Measurements from ENCODE around the gene SARNP.
"Not testable (repeated sequence)": the region's sequence is repeated elsewhere in the genome, so short reads cannot be mapped to it uniquely, and the experiment has no call there.

SARNP gene, protein sequence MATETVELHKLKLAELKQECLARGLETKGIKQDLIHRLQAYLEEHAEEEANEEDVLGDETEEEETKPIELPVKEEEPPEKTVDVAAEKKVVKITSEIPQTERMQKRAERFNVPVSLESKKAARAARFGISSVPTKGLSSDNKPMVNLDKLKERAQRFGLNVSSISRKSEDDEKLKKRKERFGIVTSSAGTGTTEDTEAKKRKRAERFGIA

DNA sequence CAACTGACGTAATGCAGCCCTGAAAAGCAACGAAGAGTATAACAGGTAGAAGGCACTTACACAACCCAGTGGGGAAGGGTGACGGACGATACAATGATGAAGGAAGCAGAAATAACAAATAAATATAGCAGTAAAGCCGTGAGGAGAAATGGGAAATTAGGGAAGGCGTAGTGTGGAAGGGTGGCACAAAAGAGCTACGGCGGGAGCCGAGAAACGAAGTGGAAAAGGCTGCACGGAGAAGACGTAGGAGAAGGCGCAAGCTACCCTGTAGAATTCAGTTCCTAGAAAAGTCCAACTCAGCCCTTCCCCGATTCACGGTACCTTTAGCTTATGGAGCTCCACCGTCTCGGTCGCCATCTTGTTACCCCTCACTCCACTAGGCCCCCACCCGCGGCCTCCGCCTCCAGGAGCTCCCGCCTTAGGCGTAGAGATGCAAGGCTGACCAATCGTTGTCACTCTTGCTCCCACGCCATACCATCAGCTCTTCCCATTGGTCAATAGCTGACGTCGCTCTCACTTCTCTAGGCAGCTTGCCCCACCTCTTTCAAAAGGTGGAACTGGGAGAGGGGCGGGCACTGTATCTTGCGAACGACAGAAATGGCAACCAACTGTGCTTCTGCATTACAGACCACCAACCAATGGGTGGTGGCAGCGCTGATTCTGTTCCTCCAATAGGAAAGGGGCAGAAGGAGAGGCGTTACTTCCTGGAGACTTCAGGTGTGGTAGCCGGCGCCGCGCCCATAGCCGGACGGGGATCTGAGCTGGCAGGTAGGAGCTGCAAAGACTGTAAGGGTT lies at the start of gene SARNP, which contains the start of gene ORMDL2:
SARNP (minus strand) TSS at position 380 of the 795 bp plus-strand sequence; CDS start at position 357, 23 bp downstream.
ORMDL2 (plus strand) TSS at position 697 of the 795 bp plus-strand sequence. CDS start 959 bp downstream, outside the sequence.
- peak; percentile 94 for DNase-seq

DNA sequence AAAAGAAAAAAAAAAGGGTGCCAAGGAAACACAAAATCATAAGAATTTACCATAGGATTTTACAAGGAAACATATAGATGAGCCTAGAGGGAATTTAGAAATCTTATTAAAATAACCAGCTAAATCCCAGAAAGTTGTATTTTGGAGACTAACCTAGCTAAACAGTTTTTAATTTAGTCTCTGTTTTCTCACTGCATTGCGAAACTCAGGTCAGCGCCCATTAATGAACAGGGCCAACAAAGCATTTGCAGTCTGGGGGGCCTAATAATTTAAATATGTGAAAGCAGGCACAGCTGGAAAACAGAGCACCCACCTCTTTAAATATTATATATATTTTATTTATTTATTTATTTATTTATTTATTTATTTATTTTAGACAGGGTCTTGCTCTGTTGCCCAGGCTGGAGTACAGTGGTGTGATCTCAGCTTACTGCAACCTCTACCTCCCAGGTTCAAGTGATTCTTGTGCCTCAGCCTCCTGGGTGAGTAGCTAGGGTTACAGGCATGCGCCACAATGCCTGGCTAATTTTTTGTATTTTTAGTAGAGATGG lies 49.0 kb upstream of the SARNP start:
- not testable (repeated sequence) for DNase-seq

DNA sequence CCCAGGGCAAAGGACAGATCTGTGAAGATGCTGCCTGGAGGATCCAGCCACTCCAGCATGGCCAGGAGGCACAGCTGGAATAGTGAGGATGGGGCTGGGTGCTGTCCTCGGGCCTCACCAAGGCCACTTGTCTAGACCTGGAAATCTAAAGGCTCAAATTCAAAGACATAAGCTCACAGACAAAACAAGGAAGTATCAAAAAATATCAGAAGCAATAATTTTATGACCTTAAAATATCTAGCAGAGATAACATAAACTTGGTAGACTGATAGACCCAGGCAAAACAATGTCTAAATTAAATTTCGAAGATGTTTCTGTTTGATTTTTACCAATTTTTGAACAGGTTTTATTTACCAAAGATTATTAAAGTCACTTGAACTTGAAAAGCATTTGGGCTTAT lies 47.8 kb upstream of the SARNP start:
- DNase-seq, result no peak

DNA sequence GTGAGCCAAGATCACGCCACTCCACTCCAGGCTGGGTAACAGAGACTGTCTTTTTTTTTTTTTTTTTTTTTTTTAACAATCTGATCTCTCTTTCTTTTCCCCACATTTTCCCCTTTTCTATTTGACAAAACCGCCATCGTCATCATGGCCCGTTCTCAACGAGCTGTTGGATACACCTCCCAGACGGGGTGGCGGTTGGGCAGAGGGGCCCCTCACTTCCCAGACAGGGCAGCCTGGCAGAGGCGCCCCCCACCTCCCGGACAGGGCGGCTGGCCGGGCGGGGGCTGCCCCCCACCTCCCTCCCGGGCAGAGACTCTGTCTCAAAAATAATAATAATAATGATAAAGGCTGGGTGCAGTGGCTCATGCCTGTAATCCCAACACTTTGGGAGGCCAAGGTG lies 45.4 kb upstream of the SARNP start:
- DNase-seq, result not testable (repeated sequence)

DNA sequence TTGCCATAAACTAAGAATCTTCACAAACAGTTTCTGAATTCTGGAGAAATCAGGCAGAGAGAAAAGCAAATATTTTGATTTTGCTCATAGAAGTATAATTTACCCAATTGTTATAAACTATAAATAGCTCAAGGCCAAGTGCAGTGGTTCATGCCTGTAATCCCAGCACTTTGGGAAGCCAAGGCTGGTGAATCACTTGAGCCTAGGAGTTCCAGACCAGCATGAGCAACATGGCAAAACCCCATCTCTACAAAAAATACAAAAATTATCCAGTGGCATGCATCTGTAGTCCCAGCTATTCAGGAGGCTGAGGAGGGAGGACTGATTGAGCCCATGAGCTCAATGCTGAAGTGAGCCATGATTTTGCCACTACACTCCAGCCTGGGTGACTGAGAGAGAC lies 44.8 kb upstream of the SARNP start:
- no peak for DNase-seq

DNA sequence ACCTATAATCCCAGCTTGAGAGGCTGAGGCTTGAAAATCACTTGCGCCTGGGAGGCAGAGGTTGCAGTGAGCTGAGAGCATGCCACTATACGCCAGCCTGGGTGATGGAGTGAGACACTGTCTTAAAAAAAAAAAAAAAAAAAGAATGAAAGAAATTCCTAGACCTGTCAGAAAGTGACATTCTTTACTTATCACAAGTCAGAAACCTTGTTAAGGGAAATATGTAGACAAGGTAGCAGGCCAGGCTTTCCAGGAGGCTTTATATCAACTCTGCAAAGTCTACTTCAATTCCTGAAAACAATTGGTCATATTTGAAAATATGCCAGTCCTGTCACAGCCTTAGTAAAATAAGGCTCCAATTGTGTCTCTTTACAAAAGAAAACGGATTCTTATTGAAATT lies 44.3 kb upstream of the SARNP start:
- DNase-seq, result no peak

DNA sequence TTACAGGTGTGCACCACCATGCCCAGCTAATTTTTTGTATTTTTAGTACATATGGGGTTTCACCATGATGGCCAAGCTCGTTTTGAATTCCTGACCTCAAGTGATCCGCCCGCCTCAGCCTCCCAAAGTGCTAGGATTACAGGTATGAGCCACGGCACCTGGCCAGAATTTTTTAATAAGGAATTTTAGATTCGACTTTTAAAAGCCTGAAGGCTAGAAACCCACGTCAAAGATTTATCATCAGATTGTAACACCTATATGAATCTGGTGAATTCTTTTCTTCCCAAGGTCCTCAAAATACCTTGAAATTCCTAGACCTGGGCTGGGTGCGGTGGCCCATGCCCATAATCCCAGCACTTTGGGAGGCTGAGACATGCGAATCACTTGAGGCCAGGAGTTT lies 43.9 kb upstream of the SARNP start:
- no peak for DNase-seq

DNA sequence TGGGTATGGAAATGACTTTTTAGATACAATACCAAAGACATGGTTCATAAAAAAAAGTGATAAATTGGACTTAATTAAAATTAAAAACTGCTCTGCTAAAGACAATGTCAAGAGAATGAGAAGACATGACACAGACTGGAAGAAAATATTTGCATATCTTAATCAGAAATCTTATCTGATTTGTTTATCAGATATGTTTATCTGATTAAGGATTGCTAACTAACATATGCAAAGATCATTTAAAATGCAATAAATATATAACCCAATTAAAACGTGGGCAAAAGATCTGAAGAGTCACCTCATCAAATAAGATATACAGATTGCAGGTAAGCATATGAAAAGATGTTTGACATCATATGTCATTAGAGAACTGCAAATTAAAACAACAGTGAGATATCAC lies 35.2 kb upstream of the SARNP start:
- DNase-seq, result no peak

DNA sequence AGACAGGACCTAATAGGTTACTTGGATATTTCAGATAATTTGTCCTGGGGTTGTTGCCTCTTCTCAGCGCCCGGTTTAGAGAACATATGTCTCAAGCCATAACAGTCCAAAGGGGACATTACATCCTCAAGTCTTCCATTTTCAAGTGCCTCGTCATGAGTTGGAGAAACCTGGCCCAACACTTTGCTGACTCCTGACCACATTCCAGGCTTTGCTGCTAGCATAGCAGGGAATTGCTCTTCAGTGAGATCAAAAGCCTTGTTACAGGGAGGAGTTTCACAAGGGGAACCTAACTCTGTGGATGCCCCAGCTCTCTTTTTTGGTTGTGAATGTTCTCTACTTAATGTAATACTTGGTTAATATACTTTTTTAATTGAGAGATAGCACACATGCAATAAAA lies 33.4 kb upstream of the SARNP start:
- DNase-seq, result no peak

DNA sequence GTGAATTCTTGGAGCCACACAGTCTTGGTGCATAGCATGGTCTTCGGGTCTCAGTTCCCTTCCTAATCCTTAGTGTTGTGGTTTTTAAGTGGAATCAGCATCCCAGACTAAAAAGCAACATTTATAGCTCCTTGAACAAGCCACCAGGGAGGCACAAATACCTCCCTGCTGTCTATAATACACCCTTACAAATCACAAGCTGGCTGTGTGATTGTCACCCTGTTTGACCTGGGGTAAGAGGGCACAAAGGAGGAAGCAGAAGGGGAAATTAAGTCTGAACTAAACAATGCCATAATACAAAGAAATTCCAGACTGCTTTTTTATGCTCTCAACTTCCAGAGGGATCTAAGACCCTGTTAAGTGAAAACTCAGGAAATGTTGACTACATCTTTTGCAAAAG lies 32.9 kb upstream of the SARNP start:
- DNase-seq, result no peak

DNA sequence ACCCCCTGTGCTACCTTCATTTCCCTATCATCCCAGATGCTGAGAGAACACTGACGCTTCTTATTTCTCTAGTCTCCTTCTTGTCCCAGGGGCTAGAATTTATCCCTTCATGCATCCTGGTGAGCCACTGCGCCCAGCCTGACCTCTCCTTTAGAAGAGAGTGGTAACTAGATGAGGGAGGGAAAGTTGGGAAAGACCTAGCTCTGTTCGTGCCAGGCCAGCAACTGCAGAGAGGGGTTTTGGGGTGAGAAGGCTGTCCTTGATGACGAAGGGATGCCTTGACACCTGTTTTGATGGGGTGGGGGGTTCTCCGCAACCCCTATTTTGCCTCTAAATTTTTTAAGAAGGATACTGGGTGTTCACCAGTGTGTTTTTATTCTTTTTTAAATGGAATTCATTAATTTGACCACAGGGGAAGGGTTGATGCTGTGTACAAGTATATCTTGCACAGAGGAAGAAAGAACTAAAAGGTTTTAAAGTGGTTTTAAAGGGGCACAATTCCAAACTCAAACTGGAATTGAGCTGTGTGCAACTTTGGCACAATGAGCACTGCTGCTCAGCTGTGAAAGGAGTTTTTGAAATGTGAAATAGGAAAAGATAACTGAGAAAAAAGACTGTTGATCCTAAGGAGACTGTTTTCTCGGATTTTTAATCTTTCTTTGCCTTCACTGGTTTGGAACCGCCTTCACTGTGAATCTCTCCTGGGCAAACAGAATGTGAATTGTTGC lies 32.3 kb upstream of the SARNP start:
- no peak for DNase-seq

DNA sequence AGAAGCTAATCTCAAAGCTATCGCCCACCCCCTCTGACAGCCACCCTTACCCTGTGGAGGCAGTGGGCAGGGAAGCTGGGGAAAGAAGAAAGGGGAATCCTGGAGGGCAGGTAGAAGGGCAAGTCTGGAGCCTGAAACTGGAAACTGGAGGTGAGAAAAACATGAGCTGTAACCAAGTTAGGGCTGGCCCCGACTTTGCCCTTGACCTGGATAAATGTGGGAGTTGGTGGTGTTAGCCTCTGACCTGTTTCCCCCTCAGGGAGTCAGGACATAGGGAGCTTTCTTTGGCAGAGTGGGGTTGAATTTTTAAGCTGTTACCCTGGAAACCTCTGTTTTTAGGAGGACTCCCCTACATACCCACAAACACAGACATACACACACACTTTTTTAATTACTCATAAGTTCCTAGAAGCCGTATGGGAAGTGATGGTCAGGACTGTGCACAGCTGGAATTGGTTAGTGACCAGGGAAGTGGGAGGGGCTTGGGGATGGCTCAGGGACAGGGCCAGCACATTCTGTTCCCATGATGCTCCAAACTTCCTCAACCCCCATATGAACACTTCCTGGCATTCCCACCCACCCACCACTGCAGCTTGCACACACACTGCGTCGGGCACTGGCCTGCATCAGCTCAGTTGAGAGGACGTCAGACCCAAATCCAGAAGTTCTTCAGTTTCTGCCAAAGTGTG lies 30.2 kb upstream of the SARNP start:
- DNase-seq, result no peak

DNA sequence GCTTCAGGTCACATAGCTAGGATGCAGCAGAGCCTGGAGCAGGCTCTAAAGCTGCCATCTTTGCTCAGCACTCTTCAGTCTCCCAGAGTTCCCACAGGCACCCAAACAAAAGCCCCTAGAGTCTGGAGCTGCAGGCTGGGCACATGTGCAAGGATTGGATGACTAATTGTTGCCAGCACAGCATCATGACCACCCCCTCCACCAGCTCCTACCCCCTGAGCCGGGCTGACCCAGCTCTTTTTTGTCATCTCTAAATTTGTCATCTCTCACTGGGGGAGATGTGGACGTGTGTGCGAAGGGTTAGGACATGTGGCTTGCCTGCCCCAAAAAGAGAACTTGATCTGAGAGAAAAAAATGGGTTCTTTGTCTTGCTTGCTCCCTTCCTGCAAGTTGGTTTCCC lies 29.5 kb upstream of the SARNP start:
- DNase-seq, result peak; percentile 65

DNA sequence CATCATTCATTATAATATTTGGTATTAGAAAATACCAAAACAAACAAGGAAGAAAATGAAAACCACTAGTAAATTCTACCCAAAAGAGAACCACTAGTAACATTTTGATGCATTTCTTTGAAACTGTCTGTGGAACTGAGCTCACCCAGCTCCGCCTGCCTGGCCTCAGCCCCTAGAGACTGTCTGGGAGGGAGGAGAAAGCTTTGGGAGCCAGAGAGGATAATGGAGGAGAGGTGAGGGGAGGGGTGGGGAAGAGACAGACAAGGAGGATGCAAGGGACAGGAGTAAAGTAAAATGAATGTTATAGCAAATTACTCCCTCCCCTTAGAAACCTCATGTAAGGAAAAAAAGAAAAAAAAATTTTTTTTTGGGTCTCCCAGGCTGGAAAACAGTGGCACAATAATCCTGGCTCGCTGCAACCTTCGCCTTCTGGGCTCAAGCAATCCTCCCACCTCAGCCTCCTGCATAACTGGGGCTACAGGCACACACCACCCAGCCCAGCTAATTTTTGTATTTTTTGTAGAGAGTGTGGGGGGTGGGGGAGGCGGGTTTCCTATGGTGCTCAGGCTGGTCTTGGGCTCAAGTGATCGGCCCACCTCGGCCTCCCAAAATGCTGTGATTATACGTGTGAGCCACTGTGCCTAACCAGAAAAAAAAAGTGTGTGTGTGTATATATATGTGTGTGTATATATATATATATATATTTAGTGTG lies 28.4 kb upstream of the SARNP start:
- DNase-seq, result no peak

DNA sequence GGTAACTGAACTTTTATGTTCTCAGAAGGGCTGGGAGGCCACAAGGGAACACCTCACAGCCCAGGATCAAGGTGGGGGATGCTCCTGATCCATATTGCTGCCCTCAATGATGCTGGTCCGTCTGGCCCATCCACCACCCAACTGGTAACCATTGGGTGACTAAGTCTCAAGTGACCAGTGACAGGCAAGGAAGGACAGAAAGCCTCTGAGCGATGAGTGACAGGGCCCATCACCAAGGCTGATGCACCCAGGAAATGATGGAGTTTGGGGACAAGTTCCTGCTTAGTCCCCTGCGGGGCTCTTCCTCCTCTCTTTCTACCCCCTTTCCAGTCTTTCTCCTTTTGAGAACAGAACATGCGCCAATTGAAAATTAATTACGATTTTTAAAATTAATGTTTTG lies 27.8 kb upstream of the SARNP start:
- DNase-seq, result no peak

DNA sequence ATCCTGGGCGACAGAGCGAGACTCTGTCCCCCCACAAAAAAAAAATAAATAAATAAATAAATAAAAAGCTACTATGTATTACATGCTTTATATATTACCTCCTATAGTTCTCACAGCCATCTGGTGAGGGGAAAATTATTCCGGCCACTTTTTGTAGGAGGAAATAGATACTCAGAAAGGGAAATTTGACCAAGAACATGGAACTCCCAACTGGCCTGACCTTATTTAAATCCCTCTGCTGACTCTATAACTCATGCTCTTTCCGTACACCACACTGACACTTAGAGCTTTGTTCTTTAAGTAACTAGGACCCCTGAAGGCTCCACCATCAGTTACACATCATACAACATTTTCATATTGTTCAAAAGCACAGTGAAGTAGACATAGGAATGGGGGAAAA lies 27.4 kb upstream of the SARNP start:
- no peak for DNase-seq

DNA sequence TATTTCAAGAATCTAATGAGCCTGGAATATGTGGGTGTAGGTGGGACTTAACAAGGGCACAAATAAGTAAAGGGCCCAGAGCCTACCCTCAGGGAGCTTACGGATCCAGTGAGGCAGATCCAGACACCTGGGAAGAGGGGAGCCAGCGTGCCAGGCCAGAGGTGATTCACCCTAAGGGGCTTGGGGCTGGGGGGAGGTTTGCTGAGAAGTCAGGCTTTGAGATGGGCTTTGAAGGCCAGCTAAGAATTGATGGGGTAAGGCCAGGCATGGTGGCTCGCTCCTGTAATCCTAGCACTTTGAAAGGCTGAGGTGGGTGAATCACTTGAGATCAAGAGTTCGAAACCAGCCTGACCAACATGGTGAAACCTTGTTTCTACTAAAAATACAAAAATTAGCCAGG lies 25.9 kb upstream of the SARNP start:
- no peak for DNase-seq

DNA sequence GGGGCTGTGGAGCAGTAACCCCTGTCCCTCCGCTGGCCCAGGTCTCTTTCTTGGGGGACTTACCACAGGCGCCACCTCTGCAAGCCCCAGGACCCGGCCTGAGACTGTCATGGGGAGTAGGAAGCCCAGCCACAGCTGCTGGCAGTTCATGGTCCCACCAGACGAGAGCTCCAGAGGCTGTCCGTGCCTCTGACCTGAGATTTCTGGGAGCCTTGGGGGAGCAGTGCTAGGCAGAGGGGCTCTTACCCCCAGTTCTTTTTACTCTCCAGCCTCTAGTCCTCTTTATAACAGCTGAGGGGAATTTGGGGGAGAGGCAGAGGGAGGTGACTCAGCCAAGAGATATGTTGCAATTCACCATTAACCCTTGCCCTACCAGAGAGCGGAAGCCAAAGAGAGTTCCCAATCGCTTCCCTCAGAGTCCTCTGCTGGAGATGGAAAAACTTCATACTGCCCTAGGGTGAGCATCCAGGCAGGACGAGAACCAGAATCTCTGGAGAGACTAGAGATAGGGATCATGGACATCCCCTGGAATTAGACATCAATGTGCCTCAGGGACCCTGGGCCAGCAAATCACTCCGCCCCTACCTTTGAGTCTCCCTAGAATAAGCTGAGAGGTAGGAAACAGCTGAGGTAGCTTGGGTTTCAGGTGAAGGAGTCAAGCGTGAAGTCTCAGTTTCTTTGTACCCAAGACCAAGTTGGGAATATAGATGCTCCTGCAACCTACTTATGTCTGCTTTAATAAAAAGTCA lies 25.3 kb upstream of the SARNP start, which contains the start of gene MMP19:
MMP19 (minus strand) TSS at position 256 of the 749 bp plus-strand sequence; CDS start at position 150, 106 bp downstream.
- no peak for DNase-seq

DNA sequence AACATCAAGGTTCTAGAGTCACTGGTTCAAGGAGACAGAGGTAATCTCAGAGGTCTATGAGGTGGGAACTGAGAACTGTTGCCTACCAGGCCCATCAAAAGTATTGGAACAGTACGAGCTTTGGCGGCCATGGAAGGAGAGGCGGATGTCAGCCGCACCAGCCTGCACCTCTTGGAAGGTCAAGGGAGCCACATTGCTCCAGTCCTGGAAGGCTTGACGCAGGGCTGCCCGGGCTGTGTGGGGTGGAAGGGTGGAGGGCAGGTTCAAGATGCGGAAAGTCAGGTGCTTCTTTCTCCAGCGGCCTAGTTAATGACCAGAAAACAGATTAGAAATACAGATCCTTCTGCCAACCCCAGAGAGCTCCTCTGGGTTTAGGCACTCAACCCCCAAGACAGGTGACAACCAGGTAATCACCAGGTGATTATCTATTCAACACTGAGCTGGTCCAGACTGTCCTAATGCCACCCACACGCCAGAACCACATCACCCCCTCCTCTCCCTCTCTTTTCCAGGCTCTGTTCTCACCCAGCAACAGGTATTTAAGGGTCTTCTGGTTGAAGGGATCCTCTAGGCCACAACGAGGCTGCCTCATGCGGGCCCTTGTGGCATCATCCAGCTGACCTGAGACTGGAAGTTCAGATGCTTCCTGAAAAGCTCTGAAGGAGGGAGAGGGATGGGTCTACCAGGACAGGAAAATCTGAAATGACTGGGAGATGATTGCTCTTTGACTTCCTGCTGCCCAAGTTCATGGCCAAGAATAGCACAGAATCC lies 23.2 kb upstream of the SARNP start:
- DNase-seq, result no peak

DNA sequence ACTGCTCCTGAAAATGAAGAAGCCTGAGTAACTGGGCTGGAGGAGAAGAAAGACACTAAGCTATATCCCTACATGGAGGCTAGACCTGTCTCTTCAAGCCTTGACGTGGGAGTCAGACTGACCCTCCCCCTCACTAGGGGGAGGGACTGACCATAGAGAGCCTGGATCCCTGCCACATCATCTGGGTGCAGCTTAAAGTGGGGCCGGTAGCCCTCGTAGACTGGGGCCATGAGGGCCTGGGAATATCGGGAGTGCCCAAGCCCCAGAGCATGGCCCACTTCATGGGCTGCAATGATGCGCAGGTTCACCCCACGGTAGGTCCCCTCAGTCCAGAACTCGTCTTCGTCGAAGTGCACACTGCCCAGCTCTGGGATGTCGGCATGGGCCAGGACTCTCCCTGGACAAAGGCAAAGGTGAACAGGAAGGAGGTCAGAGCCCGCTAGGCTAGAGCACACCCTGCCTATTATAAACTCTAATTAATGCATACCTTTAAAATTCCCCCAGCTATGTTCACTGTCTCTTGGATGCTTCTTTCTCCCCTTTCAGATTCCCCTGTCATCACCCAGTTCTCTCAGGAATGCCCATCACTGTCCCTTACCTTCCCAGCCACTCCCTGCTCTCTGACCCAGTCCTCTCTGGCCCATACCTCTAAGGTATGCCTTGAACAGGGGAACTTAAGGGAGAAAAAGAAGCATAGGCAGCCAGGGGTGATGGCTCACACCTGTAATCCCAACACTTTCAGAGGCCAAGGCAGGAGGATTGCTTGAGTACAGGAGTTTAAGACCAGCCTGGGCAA lies 22.0 kb upstream of the SARNP start:
- DNase-seq, result no peak

Measured in activated CD8-positive, alpha-beta memory T cell treated with anti-CD3 and anti-CD28 coated beads, Interleukin-2, amount 50 U/mL, for 48 hours (primary cell).